HepG2 (cell line): ENCODE results near the gene DDTL. TPM values are rescaled to one million over a fixed set of nuclear protein-coding genes. Genes with fewer than 3 reads are reported as not detected.

Source experiments
- AHDC1 ChIP-seq: sonication (generic); formaldehyde crosslinking; IDR thresholded peaks from 2 replicates; pipeline ENCODE4 v1.5.1; 2020; ENCODE audit warnings: mild to moderate bottlenecking, missing genetic modification reagents, borderline replicate concordance
- ARID5B ChIP-seq: IDR thresholded peaks from 2 replicates; pipeline ENCODE4 v1.4.0; 2020; ENCODE audit warnings: mild to moderate bottlenecking, missing genetic modification reagents
- CEBPG ChIP-seq: IDR thresholded peaks from 2 replicates; pipeline ENCODE4 v1.6.1; 2016
- FOSL2 ChIP-seq: sonication (generic); formaldehyde crosslinking; IDR thresholded peaks from 2 replicates; pipeline ENCODE4 v1.4.0; 2020; ENCODE audit warnings: missing genetic modification reagents
- HDAC1 ChIP-seq: sonication (generic); formaldehyde crosslinking; IDR thresholded peaks from 2 replicates; pipeline ENCODE4 v1.5.1; 2020; ENCODE audit warnings: mild to moderate bottlenecking, missing genetic modification reagents
- HNF4A ChIP-seq: sonication (generic); formaldehyde crosslinking; IDR thresholded peaks from 2 replicates; pipeline ENCODE4 v1.4.0; 2020; ENCODE audit warnings: missing genetic modification reagents
- NR2F1 ChIP-seq, 2 experiments: fragments of 450-650 bp in 1 of 2; formaldehyde crosslinking in 1 of 2; IDR thresholded peaks; 2 replicates each; pipeline versions ENCODE4 v1.5.0 to v1.6.1; 2016 to 2020; ENCODE audit warnings: mild to moderate bottlenecking in 1 of 2, missing compliant biosample characterization in 1 of 2, missing genetic modification reagents in 1 of 2, moderate library complexity in 1 of 2
- SOX5 ChIP-seq: IDR thresholded peaks from 2 replicates; pipeline ENCODE4 v1.6.1; 2016; ENCODE audit warnings: borderline replicate concordance
- THRA ChIP-seq: sonication (generic); formaldehyde crosslinking; IDR thresholded peaks from 2 replicates; pipeline ENCODE4 v1.4.0; 2020; ENCODE audit warnings: missing genetic modification reagents, borderline replicate concordance
- ZNF770 ChIP-seq: sonication (generic); formaldehyde crosslinking; IDR thresholded peaks from 2 replicates; pipeline ENCODE4 v1.5.0; 2020; ENCODE audit warnings: mild to moderate bottlenecking, missing genetic modification reagents
- polyA plus RNA-seq, 8 experiments: library from polyadenylated mRNA; depleted of rRNA in 3 of 8; stranded (reverse) in 7 of 8; unstranded in 1 of 8; fragments of >200 nt; fragmentation: Illumina TruSeq in 4 of 8; extraction: Trizol in 4 of 8; gene quantifications; 2 replicates each; pipeline versions ENCODE4 v1.2.1 to v1.2.3, GENCODE V29; 2011 to 2016; ENCODE audit warnings: low read depth in 4 of 8, missing spikeins in 1 of 8, mixed read lengths in 1 of 8; ENCODE audit not compliant: insufficient read depth in 1 of 8
- total RNA-seq, 5 experiments: library from RNA; depleted of rRNA; stranded (reverse); fragments of >200 nt; fragmentation: Illumina TruSeq; extraction: Trizol; gene quantifications; 2 replicates each; pipeline ENCODE4 v1.2.3, GENCODE V29; 2016; ENCODE audit warnings: low read depth in 1 of 5

DDTL gene
- total and polyA plus RNA-seq, 2 of the 13 experiments (the other 11 are each of a cell fraction or from before 2014, with no cell fraction given) = 0.31 TPM; not detected in 1

- peak; percentile 62 for TF ChIP-seq ARID5B
- peak; percentile 47; the same call in 1 of the 2 replicates for TF ChIP-seq SOX5 (CRISPR knock-in tag)
- peak; percentile 56 for TF ChIP-seq HNF4A
- peak; percentile 41; the same call in 1 of the 2 replicates for TF ChIP-seq FOSL2 (CRISPR knock-in tag)
- peak; percentile 48; the same call in 1 of the 2 replicates for TF ChIP-seq THRA (CRISPR knock-in tag)
- TF ChIP-seq CEBPG (CRISPR knock-in tag) = 0 out of 2 replicates have a peak, but pooled peaks have one; percentile 25
- TF ChIP-seq HDAC1 (CRISPR knock-in tag) = peak; percentile 54; the same call in 1 of the 2 replicates
- TF ChIP-seq NR2F1 (CRISPR knock-in tag; IDR thresholded peaks at IDR 0.05) = peak in 1 of 2 experiments; percentile 45; a peak in 2 of 4 replicates
- TF ChIP-seq ZNF770 (CRISPR knock-in tag) = peak; percentile 91
- peak; percentile 23; the same call in 1 of the 2 replicates for TF ChIP-seq AHDC1
These were observed 46.4 kb upstream of the DDTL start (continued) for GRCh38 chr22:23920267-23920611.
